Activated CD8-positive, alpha-beta T cell treated with anti-CD3 and anti-CD28 coated beads for 36 hours (primary cell): Measurements from ENCODE around the gene DRAP1. TPM values are rescaled to one million over a fixed set of nuclear protein-coding genes. Genes with fewer than 3 reads are reported as not detected.

Experiments used
- ATAC-seq: fragments of 200-7000 bp; cut with Tn5 transposase; one replicate; pipeline ENCODE4 v1.10.0; 2021; ENCODE audit warnings: mild to moderate bottlenecking, moderate library complexity
- CTCF ChIA-PET: fragments of 350-600 bp; sonication (Branson Sonifier 250); formaldehyde crosslinking; loops from one replicate; lab custom pipeline; 2021; ENCODE audit warnings: antibody characterized with exemption; lab: Charles Lee
- POLR2A ChIA-PET: fragments of 350-600 bp; sonication (Branson Sonifier 250); formaldehyde crosslinking; loops from one replicate; lab custom pipeline; 2021; ENCODE audit warnings: antibody characterized with exemption; lab: Charles Lee
- DNase-seq: peaks from one replicate; pipeline ENCODE4 v3.0.0-alpha.2; 2020
- H3K27ac Mint-ChIP-seq: one replicate; pipeline ENCODE4 v1.8.0; 2021; ENCODE audit warnings: mild to moderate bottlenecking, mixed read lengths
- H3K27me3 Mint-ChIP-seq: one replicate; pipeline ENCODE4 v1.8.0; 2021; ENCODE audit warnings: mixed read lengths
- H3K36me3 Mint-ChIP-seq: one replicate; pipeline ENCODE4 v1.8.0; 2021; ENCODE audit warnings: low read depth, mixed read lengths
- H3K4me1 Mint-ChIP-seq: one replicate; pipeline ENCODE4 v1.8.0; 2021; ENCODE audit warnings: low read depth, mixed read lengths
- H3K4me3 Mint-ChIP-seq: one replicate; pipeline ENCODE4 v1.8.0; 2021; ENCODE audit warnings: mild to moderate bottlenecking, moderate library complexity, mixed read lengths
- H3K9me3 Mint-ChIP-seq: one replicate; pipeline ENCODE4 v1.8.0; 2021; ENCODE audit warnings: mixed read lengths
- CTCF ChIP-seq: fragments of 200-600 bp; IDR thresholded peaks from one replicate; pipeline ENCODE4 v1.8.0; 2022; ENCODE audit warnings: antibody characterized with exemption, mild to moderate bottlenecking
- intact Hi-C: fragments of 100-400 bp; cut with micrococcal nuclease; formaldehyde crosslinking; loops from one replicate; pipeline ENCODE4 v1.10.0; 2022
- total RNA-seq, 2 experiments: library from RNA; stranded (reverse); gene quantifications; one replicate each; pipeline ENCODE4 v1.2.3, GENCODE V29; 2021

DRAP1 gene
- 100 to 1,000 TPM; 135 TPM for total RNA-seq

GRCh38 chr11:65919141-65919572 lies at the start of gene DRAP1:
Gene DRAP1 (plus strand): TSS chr11:65919426. CDS start chr11:65919502, 76 bp downstream.
- DNase-seq (peak; percentile 99), ATAC-seq (peak; percentile 92)
- peaks cover 22% of the 10 kb centered on the region for H3K36me3 Mint-ChIP-seq
- POLR2A ChIA-PET = interaction anchor here (0.6 to 2.9 kb wide), 10 partner anchors 8 to 160 kb away, joined by 3 to 20 read pairs (median 6); partner anchors contain the start of genes CCDC85B, FIBP and FOSL1
- CTCF ChIA-PET = interaction anchor here (1.0 to 2.5 kb wide), 5 partner anchors 18 to 59 kb away, joined by 3 to 12 read pairs (median 6); partner anchors contain the start of genes CCDC85B and MUS81
- H3K27me3 Mint-ChIP-seq = no peaks in the 10 kb centered on the region
- H3K4me1 Mint-ChIP-seq = peaks cover 32% of the 10 kb centered on the region
- no peaks in the 10 kb centered on the region for H3K9me3 Mint-ChIP-seq
- H3K4me3 Mint-ChIP-seq = peak within 1 kb of the TSS; percentile 92
- H3K27ac Mint-ChIP-seq = peak within 1 kb of the TSS; percentile 87
- intact Hi-C loops = loop anchor here (1.0 kb wide), 1 partner anchor 42 kb away; the partner anchor contains the start of gene SART1
- TF ChIP-seq CTCF = no peak

- Mint-ChIP-seq H3K27ac (no peak overlapping the region), H3K36me3 (peaks cover 12% of the 10 kb centered on the region), H3K4me3 (no peak overlapping the region), H3K27me3 (no peaks in the 10 kb centered on the region), H3K9me3 (no peaks in the 10 kb centered on the region), H3K4me1 (peaks cover 30% of the 10 kb centered on the region)
- DNase-seq = no peak
- intact Hi-C loops = no loop called here
- no peak for ATAC-seq
- TF ChIP-seq CTCF = no peak
- POLR2A ChIA-PET = interaction anchor here (10.6 to 29.8 kb wide), 2 partner anchors 12 to 20 kb away, joined by 182 to 560 read pairs; partner anchors contain the start of genes CCDC85B, CFL1, CTSW and FIBP
- CTCF ChIA-PET = interaction anchor here (0.9 to 7.1 kb wide), 5 partner anchors 10 to 158 kb away, joined by 3 to 153 read pairs (median 7); partner anchors contain the start of genes CCDC85B, CFL1, FIBP and KAT5
Measured at GRCh38 chr11:65869643-65870306, 49.5 kb upstream of the DRAP1 start.

GRCh38 chr11:65870307-65870658 lies 48.9 kb upstream of the DRAP1 start:
- ChIA-PET CTCF (interaction anchor here (0.9 to 7.1 kb wide), 5 partner anchors 8 to 159 kb away, joined by 3 to 153 read pairs (median 7); partner anchors contain the start of genes CCDC85B, CFL1, FIBP and KAT5), POLR2A (interaction anchor here (10.6 to 29.8 kb wide), 2 partner anchors 13 to 19 kb away, joined by 182 to 560 read pairs; partner anchors contain the start of genes CCDC85B, CFL1, CTSW and FIBP)
- intact Hi-C loops = no loop called here
- Mint-ChIP-seq H3K4me1 (peaks cover 30% of the 10 kb centered on the region), H3K36me3 (peaks cover 9% of the 10 kb centered on the region), H3K9me3 (no peaks in the 10 kb centered on the region), H3K27me3 (no peaks in the 10 kb centered on the region), H3K27ac (no peak overlapping the region), H3K4me3 (no peak overlapping the region)
- no peak for TF ChIP-seq CTCF
- ATAC-seq (no peak), DNase-seq (no peak)

GRCh38 chr11:65870706-65871681 lies 48.2 kb upstream of the DRAP1 start:
- Mint-ChIP-seq H3K9me3 (no peaks in the 10 kb centered on the region), H3K4me3 (no peak overlapping the region), H3K27ac (no peak overlapping the region), H3K27me3 (no peaks in the 10 kb centered on the region), H3K4me1 (peaks cover 30% of the 10 kb centered on the region), H3K36me3 (peaks cover 9% of the 10 kb centered on the region)
- ATAC-seq = no peak
- ChIA-PET POLR2A (interaction anchor here (0.7 to 29.8 kb wide), 6 partner anchors 14 to 283 kb away, joined by 3 to 560 read pairs (median 4); partner anchors contain the start of genes CCDC85B, CFL1, CTSW and FIBP), CTCF (interaction anchor here (0.9 to 7.1 kb wide), 7 partner anchors 8 to 160 kb away, joined by 3 to 153 read pairs (median 6); partner anchors contain the start of genes CCDC85B, CFL1, FIBP and KAT5)
- TF ChIP-seq CTCF = no peak
- DNase-seq = no peak
- intact Hi-C loops = no loop called here
